Measurements from ENCODE around the gene CHD5.

GRCh38 chr1:6075748-6076147 lies 104.4 kb downstream of the CHD5 start:
- TF ChIP-seq, protein P1, sequence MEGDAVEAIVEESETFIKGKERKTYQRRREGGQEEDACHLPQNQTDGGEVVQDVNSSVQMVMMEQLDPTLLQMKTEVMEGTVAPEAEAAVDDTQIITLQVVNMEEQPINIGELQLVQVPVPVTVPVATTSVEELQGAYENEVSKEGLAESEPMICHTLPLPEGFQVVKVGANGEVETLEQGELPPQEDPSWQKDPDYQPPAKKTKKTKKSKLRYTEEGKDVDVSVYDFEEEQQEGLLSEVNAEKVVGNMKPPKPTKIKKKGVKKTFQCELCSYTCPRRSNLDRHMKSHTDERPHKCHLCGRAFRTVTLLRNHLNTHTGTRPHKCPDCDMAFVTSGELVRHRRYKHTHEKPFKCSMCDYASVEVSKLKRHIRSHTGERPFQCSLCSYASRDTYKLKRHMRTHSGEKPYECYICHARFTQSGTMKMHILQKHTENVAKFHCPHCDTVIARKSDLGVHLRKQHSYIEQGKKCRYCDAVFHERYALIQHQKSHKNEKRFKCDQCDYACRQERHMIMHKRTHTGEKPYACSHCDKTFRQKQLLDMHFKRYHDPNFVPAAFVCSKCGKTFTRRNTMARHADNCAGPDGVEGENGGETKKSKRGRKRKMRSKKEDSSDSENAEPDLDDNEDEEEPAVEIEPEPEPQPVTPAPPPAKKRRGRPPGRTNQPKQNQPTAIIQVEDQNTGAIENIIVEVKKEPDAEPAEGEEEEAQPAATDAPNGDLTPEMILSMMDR (IDR thresholded peaks at IDR 0.05; ENCODE audit: poor library complexity, severe bottlenecking): no peak
- TF ChIP-seq POLR2AphosphoS5 (IDR thresholded peaks at IDR 0.05) (no peak), RAD21 (conservative IDR thresholded peaks at IDR 0.05) (no peak), EZH2 (IDR thresholded peaks at IDR 0.05; ENCODE audit: borderline replicate concordance, insufficient read depth, low read length, poor library complexity, severe bottlenecking) (no peak), MXI1 (conservative IDR thresholded peaks at IDR 0.05; ENCODE audit: poor library complexity, severe bottlenecking) (no peak), EP300 (conservative IDR thresholded peaks at IDR 0.05; ENCODE audit: poor library complexity, severe bottlenecking) (no peak), TAF1 (IDR thresholded peaks at IDR 0.05; ENCODE audit: low read depth) (no peak)
- TF ChIP-seq, protein P2, sequence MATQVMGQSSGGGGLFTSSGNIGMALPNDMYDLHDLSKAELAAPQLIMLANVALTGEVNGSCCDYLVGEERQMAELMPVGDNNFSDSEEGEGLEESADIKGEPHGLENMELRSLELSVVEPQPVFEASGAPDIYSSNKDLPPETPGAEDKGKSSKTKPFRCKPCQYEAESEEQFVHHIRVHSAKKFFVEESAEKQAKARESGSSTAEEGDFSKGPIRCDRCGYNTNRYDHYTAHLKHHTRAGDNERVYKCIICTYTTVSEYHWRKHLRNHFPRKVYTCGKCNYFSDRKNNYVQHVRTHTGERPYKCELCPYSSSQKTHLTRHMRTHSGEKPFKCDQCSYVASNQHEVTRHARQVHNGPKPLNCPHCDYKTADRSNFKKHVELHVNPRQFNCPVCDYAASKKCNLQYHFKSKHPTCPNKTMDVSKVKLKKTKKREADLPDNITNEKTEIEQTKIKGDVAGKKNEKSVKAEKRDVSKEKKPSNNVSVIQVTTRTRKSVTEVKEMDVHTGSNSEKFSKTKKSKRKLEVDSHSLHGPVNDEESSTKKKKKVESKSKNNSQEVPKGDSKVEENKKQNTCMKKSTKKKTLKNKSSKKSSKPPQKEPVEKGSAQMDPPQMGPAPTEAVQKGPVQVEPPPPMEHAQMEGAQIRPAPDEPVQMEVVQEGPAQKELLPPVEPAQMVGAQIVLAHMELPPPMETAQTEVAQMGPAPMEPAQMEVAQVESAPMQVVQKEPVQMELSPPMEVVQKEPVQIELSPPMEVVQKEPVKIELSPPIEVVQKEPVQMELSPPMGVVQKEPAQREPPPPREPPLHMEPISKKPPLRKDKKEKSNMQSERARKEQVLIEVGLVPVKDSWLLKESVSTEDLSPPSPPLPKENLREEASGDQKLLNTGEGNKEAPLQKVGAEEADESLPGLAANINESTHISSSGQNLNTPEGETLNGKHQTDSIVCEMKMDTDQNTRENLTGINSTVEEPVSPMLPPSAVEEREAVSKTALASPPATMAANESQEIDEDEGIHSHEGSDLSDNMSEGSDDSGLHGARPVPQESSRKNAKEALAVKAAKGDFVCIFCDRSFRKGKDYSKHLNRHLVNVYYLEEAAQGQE (IDR thresholded peaks at IDR 0.05; ENCODE audit: borderline replicate concordance): no peak

All from neural cell (in vitro differentiated cells).